Neuronal stem cell (in vitro differentiated cells): ENCODE results near the gene RPS6KA2.

Source experiments
- DNase-seq: peaks from one replicate; pipeline ENCODE4 v3.0.0-alpha.2; 2013; ENCODE audit warnings: low spot score
- H2AFZ ChIP-seq: one replicate; pipeline ENCODE4 v1.6.1; 2013; ENCODE audit warnings: mild to moderate bottlenecking, low read length, inconsistent platforms
- H2AK5ac ChIP-seq: 2 replicates; pipeline ENCODE4 v1.6.1; 2013; ENCODE audit warnings: low read depth, mild to moderate bottlenecking, inconsistent platforms, low read length, moderate library complexity, mixed read lengths
- H2BK120ac ChIP-seq: 2 replicates; pipeline ENCODE4 v1.6.1; 2013; ENCODE audit warnings: low read depth, mild to moderate bottlenecking, inconsistent platforms, low read length, moderate library complexity, mixed read lengths
- H2BK12ac ChIP-seq: one replicate; pipeline ENCODE4 v1.6.1; 2013; ENCODE audit warnings: low read length, inconsistent platforms
- H2BK15ac ChIP-seq: 2 replicates; pipeline ENCODE4 v1.6.1; 2013; ENCODE audit warnings: mild to moderate bottlenecking, low read length, inconsistent platforms, mixed read lengths
- H2BK5ac ChIP-seq: one replicate; pipeline ENCODE4 v1.6.1; 2013; ENCODE audit warnings: inconsistent platforms, mild to moderate bottlenecking, low read length, moderate library complexity
- H3K14ac ChIP-seq: one replicate; pipeline ENCODE4 v1.6.1; 2013; ENCODE audit warnings: low read length, inconsistent platforms
- H3K18ac ChIP-seq: 2 replicates; pipeline ENCODE4 v1.6.1; 2013; ENCODE audit warnings: low read length, inconsistent platforms
- H3K23ac ChIP-seq: 2 replicates; pipeline ENCODE4 v1.6.1; 2013; ENCODE audit warnings: low read depth, mild to moderate bottlenecking, mixed read lengths, low read length, inconsistent platforms; ENCODE audit not compliant: poor library complexity
- H3K27ac ChIP-seq: replicated peaks from 3 replicates; pipeline ENCODE4 v1.5.1; 2013; ENCODE audit warnings: low read length, inconsistent platforms
- H3K27me3 ChIP-seq, 3 experiments: 2 replicates each; pipeline ENCODE4 v1.6.1; 2013; ENCODE audit warnings: low read length in 3 of 3, mild to moderate bottlenecking in 2 of 3, inconsistent platforms in 1 of 3, low read depth in 1 of 3, mixed read lengths in 1 of 3, moderate library complexity in 1 of 3; ENCODE audit not compliant: control insufficient read depth in 3 of 3, insufficient read depth in 3 of 3
- H3K36me3 ChIP-seq, 2 donors: replicated peaks in 1 of 2; 2 replicates each; pipeline ENCODE4 v1.6.1; 2013; ENCODE audit warnings: low read length in 2 of 2; ENCODE audit not compliant: control insufficient read depth in 2 of 2, insufficient read depth in 2 of 2
- H3K4ac ChIP-seq: 2 replicates; pipeline ENCODE4 v1.6.1; 2013; ENCODE audit warnings: inconsistent platforms, mild to moderate bottlenecking, low read length, moderate library complexity
- H3K4me1 ChIP-seq, 2 donors: 1 replicate in 1 of 2; 2 replicates in 1 of 2; pipeline ENCODE4 v1.6.1; 2013; ENCODE audit warnings: low read length in 2 of 2, low read depth in 1 of 2; ENCODE audit not compliant: control insufficient read depth in 2 of 2, insufficient read depth in 1 of 2
- H3K4me2 ChIP-seq: one replicate; pipeline ENCODE4 v1.6.1; 2013; ENCODE audit warnings: mild to moderate bottlenecking, low read length, inconsistent platforms; ENCODE audit not compliant: insufficient read depth, poor library complexity, severe bottlenecking
- H3K4me3 ChIP-seq, 2 donors: 2 replicates each; pipeline ENCODE4 v1.5.1; 2013; ENCODE audit warnings: low read length in 2 of 2, mild to moderate bottlenecking in 2 of 2, inconsistent platforms in 1 of 2, moderate library complexity in 1 of 2
- H3K79me1 ChIP-seq: one replicate; pipeline ENCODE4 v1.6.1; 2013; ENCODE audit warnings: low read depth, mild to moderate bottlenecking, inconsistent platforms, low read length, moderate library complexity
- H3K9ac ChIP-seq: one replicate; pipeline ENCODE4 v1.6.1; 2013; ENCODE audit warnings: mild to moderate bottlenecking, low read depth, low read length, inconsistent platforms; ENCODE audit not compliant: poor library complexity
- H3K9me3 ChIP-seq, 2 donors: replicated peaks in 1 of 2; 2 replicates each; pipeline versions ENCODE3 to v1.6.1; 2013; ENCODE audit warnings: low read length in 2 of 2, mild to moderate bottlenecking in 2 of 2, inconsistent platforms in 1 of 2, low read depth in 1 of 2, mixed read lengths in 1 of 2, moderate library complexity in 1 of 2; ENCODE audit not compliant: control insufficient read depth in 2 of 2, insufficient read depth in 1 of 2
- H4K8ac ChIP-seq: one replicate; pipeline ENCODE4 v1.6.1; 2013; ENCODE audit warnings: low read depth, mild to moderate bottlenecking, inconsistent platforms, low read length, moderate library complexity
- H4K91ac ChIP-seq: one replicate; pipeline ENCODE4 v1.6.1; 2013; ENCODE audit warnings: low read length, low read depth, mild to moderate bottlenecking, inconsistent platforms; ENCODE audit not compliant: poor library complexity
- WGBS, 2 donors: extraction: QIAGEN DNeasy Blood & Tissue Kit; methylation state at CpG; one replicate each; pipeline ENCODE4 v1.1.7; 2013; ENCODE audit warnings: missing lambda C conversion rate in 2 of 2, mixed read lengths in 1 of 2; ENCODE audit not compliant: insufficient read length in 2 of 2, insufficient replicate concordance in 1 of 2; ENCODE audit errors: extremely low coverage in 2 of 2; 5-methylcytosine and 5-hydroxymethylcytosine counted together

The RPS6KA2 gene

DNA sequence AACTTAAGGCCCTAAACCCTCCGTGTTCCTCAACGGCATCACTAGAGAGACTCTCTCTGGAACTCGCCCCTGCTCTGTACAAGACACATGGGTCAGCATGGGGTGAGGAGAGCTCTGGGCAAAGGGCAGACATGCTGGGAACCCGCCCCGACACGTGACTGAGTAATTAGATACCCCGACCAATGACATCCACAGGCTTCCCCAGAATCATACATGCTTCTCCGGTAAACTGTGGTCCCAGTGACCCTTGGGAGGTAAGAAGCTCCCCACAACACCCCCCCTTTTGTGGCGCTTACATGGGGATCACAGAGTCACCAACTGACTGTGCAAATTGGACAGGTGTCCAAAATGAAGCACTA is 31.7 kb upstream of the RPS6KA2 start:
- H2BK15ac ChIP-seq = no peak overlapping the region
- no peak overlapping the region for H3K14ac ChIP-seq
- peaks cover 0 to 24% (median 2%) of the 10 kb centered on the region in 3 experiments for H3K27me3 ChIP-seq
- no peak overlapping the region for H2BK120ac ChIP-seq
- no peaks in the 10 kb centered on the region for H3K9me3 ChIP-seq
- H2BK12ac ChIP-seq = no peak overlapping the region
- H2AFZ ChIP-seq = no peak overlapping the region
- H3K4me1 ChIP-seq = peaks cover 3 to 13% of the 10 kb centered on the region in 2 donors
- no peak overlapping the region for H4K8ac ChIP-seq
- H2BK5ac ChIP-seq = no peak overlapping the region
- no peak overlapping the region for H3K4me3 ChIP-seq
- H3K9ac ChIP-seq = no peak overlapping the region
- no peak for DNase-seq
- H3K4me2 ChIP-seq = no peak overlapping the region
- H3K36me3 ChIP-seq = no peaks in the 10 kb centered on the region
- no peak overlapping the region for H2AK5ac ChIP-seq
- no peak overlapping the region for H3K27ac ChIP-seq
- WGBS, 2 donors = no CpG with 5 or more reads among the region's 9 CpGs
- no peak overlapping the region for H4K91ac ChIP-seq
- no peak overlapping the region for H3K23ac ChIP-seq
- H3K79me1 ChIP-seq = no peaks in the 10 kb centered on the region
- H3K4ac ChIP-seq = no peak overlapping the region
- no peak overlapping the region for H3K18ac ChIP-seq

DNA sequence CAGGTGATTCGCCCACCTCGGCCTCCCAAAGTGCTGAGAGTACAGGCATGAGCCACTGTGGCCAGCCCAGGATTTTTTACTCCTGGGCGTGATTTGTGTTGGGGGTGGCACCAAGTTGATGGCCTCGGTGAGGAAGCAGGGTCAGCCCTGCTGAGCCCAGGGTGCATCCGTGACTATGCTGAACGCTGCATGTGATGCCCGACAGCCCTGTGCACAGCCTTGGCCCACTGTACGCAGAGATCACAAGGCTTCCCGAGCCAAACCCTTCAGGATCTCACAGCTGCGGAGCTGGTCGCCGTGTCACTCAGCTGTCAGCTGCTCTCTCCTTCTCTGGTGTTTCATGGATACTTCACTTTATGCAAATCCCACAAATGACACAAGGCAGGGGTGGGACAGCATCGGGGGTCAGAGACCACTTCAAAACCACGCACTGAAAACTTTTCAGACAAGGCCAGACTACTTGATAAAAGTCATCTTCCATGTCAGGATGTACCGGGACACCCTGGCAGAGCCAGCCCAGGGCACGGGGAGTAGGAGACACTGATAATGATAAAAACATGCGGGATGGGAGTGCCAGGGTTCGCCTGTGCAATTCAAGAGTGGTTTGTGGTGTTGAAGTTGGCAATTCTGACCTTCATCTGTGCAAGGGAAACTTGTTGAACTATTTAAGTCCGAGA is 31.2 kb upstream of the RPS6KA2 start:
- Histone ChIP-seq H3K14ac (no peak overlapping the region), H3K4me3 (no peak overlapping the region), H3K27ac (no peak overlapping the region), H2BK120ac (no peak overlapping the region), H3K4me1 (peaks cover 3 to 13% of the 10 kb centered on the region in 2 donors), H3K18ac (peak overlapping the region; percentile 75), H3K79me1 (no peaks in the 10 kb centered on the region), H3K36me3 (no peaks in the 10 kb centered on the region), H3K4ac (peak overlapping the region; percentile 24), H2BK5ac (no peak overlapping the region), H3K9ac (no peak overlapping the region), H4K8ac (no peak overlapping the region), H2BK15ac (no peak overlapping the region), H3K9me3 (no peaks in the 10 kb centered on the region), H4K91ac (peak overlapping the region; percentile 79), H2BK12ac (no peak overlapping the region), H2AFZ (no peak overlapping the region), H2AK5ac (peak overlapping the region; percentile 42), H3K4me2 (no peak overlapping the region), H3K27me3 (peaks cover 0 to 24% (median 2%) of the 10 kb centered on the region in 3 experiments), H3K23ac (peak overlapping the region; percentile 46)
- no CpG with 5 or more reads among the region's 19 CpGs for WGBS, 2 donors
- DNase-seq = no peak

- Histone ChIP-seq H3K36me3 (no peaks in the 10 kb centered on the region), H3K4ac (no peak overlapping the region), H3K9ac (no peak overlapping the region), H2BK5ac (no peak overlapping the region), H3K14ac (no peak overlapping the region), H3K23ac (no peak overlapping the region), H2BK15ac (no peak overlapping the region), H4K8ac (no peak overlapping the region), H3K4me2 (no peak overlapping the region), H2BK12ac (no peak overlapping the region), H3K27ac (no peak overlapping the region), H2AFZ (no peak overlapping the region), H3K9me3 (no peaks in the 10 kb centered on the region), H3K4me3 (no peak overlapping the region), H2BK120ac (no peak overlapping the region), H2AK5ac (no peak overlapping the region), H3K79me1 (no peaks in the 10 kb centered on the region), H3K4me1 (peaks cover 3 to 13% of the 10 kb centered on the region in 2 donors), H3K27me3 (peaks cover 0 to 24% (median 2%) of the 10 kb centered on the region in 3 experiments), H3K18ac (no peak overlapping the region), H4K91ac (no peak overlapping the region)
- no CpG with 5 or more reads among the region's 9 CpGs for WGBS, 2 donors
- no peak for DNase-seq
Measured at GRCh38 chr6:166657531-166657930, 30.5 kb upstream of the RPS6KA2 start.

DNA sequence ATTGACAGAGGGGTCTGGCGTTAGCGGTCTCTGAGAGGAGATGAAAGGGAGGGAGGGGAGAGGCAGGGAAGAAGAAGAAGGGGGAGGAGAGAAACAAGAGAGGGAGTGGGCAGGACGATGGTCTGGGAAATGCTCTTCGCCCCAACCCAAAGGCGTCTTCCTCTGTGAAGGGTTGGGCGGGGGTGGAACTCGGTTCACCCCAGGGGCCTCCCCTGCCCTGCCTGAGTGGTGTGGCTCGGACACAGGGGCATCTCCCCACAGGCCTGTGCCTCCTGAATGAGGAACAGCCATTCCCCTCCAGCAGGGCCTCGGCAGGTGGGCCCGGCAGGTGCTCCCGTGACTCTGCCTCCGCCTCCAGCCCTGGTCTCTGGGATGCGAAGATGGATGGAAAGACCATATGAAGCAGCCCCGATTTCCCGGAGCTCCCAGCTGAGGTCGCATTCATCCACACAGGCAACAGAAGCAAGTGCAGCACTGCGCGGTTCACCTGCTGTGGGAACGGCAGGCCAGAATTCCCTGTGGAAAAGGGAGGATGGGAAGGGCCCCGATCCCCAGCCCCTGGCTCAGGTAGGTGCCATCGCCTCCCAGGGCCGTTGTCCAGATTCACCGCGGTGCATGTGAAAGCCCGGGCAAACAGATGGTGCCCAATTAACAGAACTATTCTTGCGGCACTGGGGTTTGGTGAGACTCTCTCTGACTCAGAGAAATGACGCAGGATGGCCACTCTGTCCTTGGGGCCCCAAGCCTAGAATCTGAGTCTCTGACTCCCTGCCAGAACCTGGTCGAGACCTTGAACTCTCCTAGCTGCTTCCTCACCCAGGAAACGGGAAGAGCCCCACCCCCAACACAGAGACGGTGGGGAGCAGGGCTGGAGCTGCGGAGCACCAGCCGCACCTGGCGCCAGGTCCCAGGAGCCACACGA is 29.4 kb upstream of the RPS6KA2 start:
- Histone ChIP-seq H3K27ac (no peak overlapping the region), H2BK12ac (no peak overlapping the region), H3K14ac (peak overlapping the region; percentile 25), H2AK5ac (peak overlapping the region; percentile 77), H4K91ac (no peak overlapping the region), H3K4me3 (peak overlapping the region in 1 of 2 donors; percentile 37), H2BK5ac (peak overlapping the region; percentile 89), H3K4me2 (peak overlapping the region; percentile 57), H3K79me1 (no peaks in the 10 kb centered on the region), H3K23ac (peak overlapping the region; percentile 23), H4K8ac (no peak overlapping the region), H2BK120ac (no peak overlapping the region), H3K4ac (no peak overlapping the region), H3K9me3 (no peaks in the 10 kb centered on the region), H3K18ac (peak overlapping the region; percentile 87), H3K4me1 (peaks cover 3 to 13% of the 10 kb centered on the region in 2 donors), H2BK15ac (peak overlapping the region; percentile 81), H3K36me3 (no peaks in the 10 kb centered on the region), H2AFZ (no peak overlapping the region), H3K9ac (peak overlapping the region; percentile 38), H3K27me3 (peaks cover 0 to 24% (median 2%) of the 10 kb centered on the region in 3 experiments)
- no peak for DNase-seq
- no CpG with 5 or more reads among the region's 34 CpGs for WGBS, 2 donors
